Prostate gland (tissue), 2 donors: ENCODE data around the gene NPVF.

Source experiments
- POLR2AphosphoS5 ChIP-seq: sonication (generic); formaldehyde crosslinking; IDR thresholded peaks from one replicate; pipeline ENCODE4 v1.6.1; 2017; ENCODE audit warnings: antibody characterized with exemption
- TF ChIP-seq, protein P1 (sequence below), 4 experiments: fragments of 200-600 bp in 2 of 4; fragments of 450-650 bp in 2 of 4; sonication (generic) in 2 of 4; IDR thresholded peaks; 1 replicate in 3 of 4; 2 replicates in 1 of 4; pipeline ENCODE4 v1.5.1; 2016 to 2019; ENCODE audit warnings: antibody characterized with exemption in 4 of 4, mild to moderate bottlenecking in 2 of 4, moderate library complexity in 2 of 4

GRCh38 chr7:25249772-25250171, 21.5 kb upstream of the NPVF start:
- TF ChIP-seq, protein P1, sequence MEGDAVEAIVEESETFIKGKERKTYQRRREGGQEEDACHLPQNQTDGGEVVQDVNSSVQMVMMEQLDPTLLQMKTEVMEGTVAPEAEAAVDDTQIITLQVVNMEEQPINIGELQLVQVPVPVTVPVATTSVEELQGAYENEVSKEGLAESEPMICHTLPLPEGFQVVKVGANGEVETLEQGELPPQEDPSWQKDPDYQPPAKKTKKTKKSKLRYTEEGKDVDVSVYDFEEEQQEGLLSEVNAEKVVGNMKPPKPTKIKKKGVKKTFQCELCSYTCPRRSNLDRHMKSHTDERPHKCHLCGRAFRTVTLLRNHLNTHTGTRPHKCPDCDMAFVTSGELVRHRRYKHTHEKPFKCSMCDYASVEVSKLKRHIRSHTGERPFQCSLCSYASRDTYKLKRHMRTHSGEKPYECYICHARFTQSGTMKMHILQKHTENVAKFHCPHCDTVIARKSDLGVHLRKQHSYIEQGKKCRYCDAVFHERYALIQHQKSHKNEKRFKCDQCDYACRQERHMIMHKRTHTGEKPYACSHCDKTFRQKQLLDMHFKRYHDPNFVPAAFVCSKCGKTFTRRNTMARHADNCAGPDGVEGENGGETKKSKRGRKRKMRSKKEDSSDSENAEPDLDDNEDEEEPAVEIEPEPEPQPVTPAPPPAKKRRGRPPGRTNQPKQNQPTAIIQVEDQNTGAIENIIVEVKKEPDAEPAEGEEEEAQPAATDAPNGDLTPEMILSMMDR (IDR thresholded peaks at IDR 0.05): no peak
- peak; percentile 74 for TF ChIP-seq POLR2AphosphoS5
